Trophoblast cell (in vitro differentiated cells and primary cell): Measurements from ENCODE around the gene GNB3.

Experiments
- DNase-seq, 2 donors: peaks; one replicate each; pipeline ENCODE4 v3.0.0-alpha.2; 2016
- H2AFZ ChIP-seq: 2 replicates; pipeline ENCODE4 v1.6.1; 2013; ENCODE audit warnings: low read length, moderate library complexity, mild to moderate bottlenecking; ENCODE audit not compliant: insufficient read depth, poor library complexity
- H2AK5ac ChIP-seq: 2 replicates; pipeline ENCODE4 v1.6.1; 2013; ENCODE audit warnings: mild to moderate bottlenecking, low read length
- H2BK120ac ChIP-seq: 2 replicates; pipeline ENCODE4 v1.6.1; 2013; ENCODE audit warnings: low read length, mild to moderate bottlenecking, moderate library complexity; ENCODE audit not compliant: insufficient read depth, poor library complexity
- H2BK12ac ChIP-seq: 2 replicates; pipeline ENCODE4 v1.6.1; 2013; ENCODE audit warnings: mild to moderate bottlenecking, low read length, moderate library complexity
- H2BK5ac ChIP-seq: 2 replicates; pipeline ENCODE4 v1.6.1; 2013; ENCODE audit warnings: low read length, low read depth, moderate library complexity, mild to moderate bottlenecking; ENCODE audit not compliant: poor library complexity
- H3K14ac ChIP-seq: 2 replicates; pipeline ENCODE4 v1.6.1; 2013; ENCODE audit warnings: mild to moderate bottlenecking, low read length
- H3K18ac ChIP-seq: 2 replicates; pipeline ENCODE4 v1.6.1; 2013; ENCODE audit warnings: mild to moderate bottlenecking, low read length
- H3K23ac ChIP-seq: 2 replicates; pipeline ENCODE4 v1.6.1; 2013; ENCODE audit warnings: low read length
- H3K27ac ChIP-seq: 2 replicates; pipeline ENCODE4 v1.5.1; 2013; ENCODE audit warnings: low read depth, mild to moderate bottlenecking, inconsistent platforms, low read length, moderate library complexity
- H3K27me3 ChIP-seq: 2 replicates; pipeline ENCODE4 v1.6.1; 2013; ENCODE audit warnings: inconsistent platforms, mild to moderate bottlenecking, low read length, moderate library complexity; ENCODE audit not compliant: insufficient read depth
- H3K36me3 ChIP-seq, 2 experiments: 1 replicate in 1 of 2; 2 replicates in 1 of 2; pipeline ENCODE4 v1.6.1; 2013; ENCODE audit warnings: low read length in 2 of 2, mild to moderate bottlenecking in 2 of 2, moderate library complexity in 1 of 2; ENCODE audit not compliant: insufficient read depth in 2 of 2, control insufficient read depth in 1 of 2
- H3K4ac ChIP-seq: 2 replicates; pipeline ENCODE4 v1.6.1; 2013; ENCODE audit warnings: low read depth, mild to moderate bottlenecking, low read length, moderate library complexity
- H3K4me1 ChIP-seq, 2 experiments: 1 replicate in 1 of 2; 2 replicates in 1 of 2; pipeline ENCODE4 v1.6.1; 2013; ENCODE audit warnings: low read length in 2 of 2, mild to moderate bottlenecking in 2 of 2, moderate library complexity in 1 of 2; ENCODE audit not compliant: insufficient read depth in 2 of 2, control insufficient read depth in 1 of 2
- H3K4me2 ChIP-seq: 2 replicates; pipeline ENCODE4 v1.6.1; 2013; ENCODE audit warnings: inconsistent platforms, mild to moderate bottlenecking, low read length, moderate library complexity
- H3K4me3 ChIP-seq: 2 replicates; pipeline ENCODE4 v1.5.1; 2013; ENCODE audit warnings: mild to moderate bottlenecking, low read depth, low read length, inconsistent platforms
- H3K79me1 ChIP-seq: one replicate; pipeline ENCODE4 v1.6.1; 2013; ENCODE audit warnings: low read length
- H3K79me2 ChIP-seq: 2 replicates; pipeline ENCODE4 v1.6.1; 2013; ENCODE audit warnings: low read length, mild to moderate bottlenecking; ENCODE audit not compliant: control insufficient read depth, insufficient read depth, poor library complexity
- H3K9ac ChIP-seq: 2 replicates; pipeline ENCODE4 v1.6.1; 2013; ENCODE audit warnings: mild to moderate bottlenecking, low read length
- H3K9me3 ChIP-seq: 2 replicates; pipeline ENCODE4 v1.6.1; 2013; ENCODE audit warnings: low read depth, mild to moderate bottlenecking, control low read depth, inconsistent platforms, low read length; ENCODE audit not compliant: insufficient read depth
- H4K12ac ChIP-seq: 2 replicates; pipeline ENCODE4 v1.6.1; 2013; ENCODE audit warnings: low read depth, mild to moderate bottlenecking, low read length, moderate library complexity
- H4K8ac ChIP-seq: 2 replicates; pipeline ENCODE4 v1.6.1; 2013; ENCODE audit warnings: low read depth, mild to moderate bottlenecking, low read length, moderate library complexity
- H4K91ac ChIP-seq: one replicate; pipeline ENCODE4 v1.6.1; 2013; ENCODE audit warnings: low read depth, mild to moderate bottlenecking, low read length, moderate library complexity
- WGBS: extraction: QIAGEN DNeasy Blood & Tissue Kit; methylation state at CpG from one replicate; pipeline ENCODE4 v1.1.7; 2013; ENCODE audit warnings: missing lambda C conversion rate; ENCODE audit not compliant: insufficient read length, insufficient coverage; ENCODE audit errors: extremely low coverage; 5-methylcytosine and 5-hydroxymethylcytosine counted together

The GNB3 gene

DNA sequence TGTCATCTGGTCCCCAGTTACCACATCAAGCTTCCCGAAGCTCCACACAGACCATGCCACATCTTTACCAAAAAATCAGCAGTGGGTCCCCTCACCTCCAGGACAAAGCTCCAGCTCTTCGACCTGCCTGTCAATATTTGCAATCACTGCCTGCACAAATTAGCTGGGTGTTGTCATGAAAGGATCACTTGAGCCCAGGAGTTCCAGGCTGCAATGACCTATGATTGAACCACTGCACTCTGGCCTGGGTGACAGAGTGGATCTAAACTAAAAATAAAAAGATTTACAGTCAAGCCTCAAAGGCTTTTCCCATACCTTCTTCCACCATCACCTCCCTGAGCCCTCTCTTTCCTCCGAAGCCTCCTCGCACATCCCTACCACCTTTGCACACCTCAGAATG is 44.1 kb upstream of the GNB3 start:
- Histone ChIP-seq H3K4ac (no peak overlapping the region), H3K23ac (no peak overlapping the region), H3K4me2 (no peak overlapping the region), H2BK5ac (no peak overlapping the region), H3K9ac (no peak overlapping the region), H2BK12ac (no peak overlapping the region), H4K91ac (no peak overlapping the region), H3K14ac (no peak overlapping the region), H3K79me2 (no peaks in the 10 kb centered on the region), H2AFZ (no peak overlapping the region), H4K8ac (no peak overlapping the region), H3K27ac (no peak overlapping the region), H3K36me3 (no peaks in the 10 kb centered on the region), H3K9me3 (no peaks in the 10 kb centered on the region), H3K4me3 (no peak overlapping the region), H2AK5ac (no peak overlapping the region), H4K12ac (no peak overlapping the region), H2BK120ac (no peak overlapping the region), H3K79me1 (no peaks in the 10 kb centered on the region), H3K4me1 (no peaks in the 10 kb centered on the region), H3K27me3 (no peaks in the 10 kb centered on the region), H3K18ac (no peak overlapping the region)
- DNase-seq = no peak
- no CpG with 5 or more reads among the region's 4 CpGs for WGBS

GRCh38 chr12:6799147-6799546 is 41.6 kb upstream of the GNB3 start:
- Histone ChIP-seq H3K9ac (no peak overlapping the region), H2BK12ac (no peak overlapping the region)
- WGBS = no CpG with 5 or more reads among the region's 5 CpGs

DNA sequence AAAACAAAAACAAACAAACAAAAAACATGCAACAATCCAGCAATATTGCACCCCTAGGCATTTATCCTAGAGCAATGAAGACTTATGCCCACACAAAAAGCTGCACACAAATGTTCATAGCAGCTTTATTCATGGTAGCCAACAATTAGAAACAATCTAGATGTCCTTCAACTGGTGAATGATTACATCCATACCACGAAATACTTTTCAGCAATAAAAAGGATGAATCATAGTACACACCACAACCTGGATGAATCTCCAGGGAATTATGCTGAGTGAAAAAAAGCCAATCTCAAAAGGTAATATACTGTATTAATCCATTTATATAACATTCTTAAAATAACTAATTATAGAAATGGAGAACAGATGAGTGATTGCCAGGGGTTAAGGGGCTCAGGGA is 33.6 kb upstream of the GNB3 start:
- no peaks in the 10 kb centered on the region for H3K36me3 ChIP-seq
- H4K8ac ChIP-seq = no peak overlapping the region
- H2BK120ac ChIP-seq = no peak overlapping the region
- H3K27me3 ChIP-seq = no peaks in the 10 kb centered on the region
- no CpG with 5 or more reads among the region's 1 CpG for WGBS
- H2AK5ac ChIP-seq = no peak overlapping the region
- no peaks in the 10 kb centered on the region for H3K9me3 ChIP-seq
- no peak overlapping the region for H4K91ac ChIP-seq
- H3K14ac ChIP-seq = no peak overlapping the region
- H3K4me2 ChIP-seq = no peak overlapping the region
- no peak overlapping the region for H3K9ac ChIP-seq
- no peak overlapping the region for H2BK5ac ChIP-seq
- no peak overlapping the region for H2BK12ac ChIP-seq
- no peaks in the 10 kb centered on the region for H3K79me1 ChIP-seq
- no peak overlapping the region for H3K4me3 ChIP-seq
- H3K4me1 ChIP-seq = no peaks in the 10 kb centered on the region
- no peak overlapping the region for H3K18ac ChIP-seq
- no peak overlapping the region for H3K4ac ChIP-seq
- no peak overlapping the region for H3K27ac ChIP-seq
- no peak overlapping the region for H2AFZ ChIP-seq
- H3K23ac ChIP-seq = no peak overlapping the region
- no peaks in the 10 kb centered on the region for H3K79me2 ChIP-seq
- no peak overlapping the region for H4K12ac ChIP-seq
- no peak for DNase-seq

More at GRCh38 chr12:6799147-6799546, 41.6 kb upstream of the GNB3 start:
- H3K18ac ChIP-seq = no peak overlapping the region
- no peak overlapping the region for H2BK120ac ChIP-seq
- H3K23ac ChIP-seq = no peak overlapping the region
- no peak for DNase-seq
- H3K27ac ChIP-seq = no peak overlapping the region
- H3K79me2 ChIP-seq = no peaks in the 10 kb centered on the region
- no peaks in the 10 kb centered on the region for H3K36me3 ChIP-seq
- no peaks in the 10 kb centered on the region for H3K79me1 ChIP-seq
- H3K14ac ChIP-seq = no peak overlapping the region
- no peaks in the 10 kb centered on the region for H3K4me1 ChIP-seq
- H3K27me3 ChIP-seq = no peaks in the 10 kb centered on the region
- H2AFZ ChIP-seq = no peak overlapping the region
- no peak overlapping the region for H4K91ac ChIP-seq
- no peak overlapping the region for H2BK5ac ChIP-seq
- no peak overlapping the region for H3K4me3 ChIP-seq
- no peak overlapping the region for H3K4me2 ChIP-seq
- H3K9me3 ChIP-seq = no peaks in the 10 kb centered on the region
- no peak overlapping the region for H3K4ac ChIP-seq
- H4K12ac ChIP-seq = no peak overlapping the region
- no peak overlapping the region for H4K8ac ChIP-seq
- H2AK5ac ChIP-seq = no peak overlapping the region

DNA sequence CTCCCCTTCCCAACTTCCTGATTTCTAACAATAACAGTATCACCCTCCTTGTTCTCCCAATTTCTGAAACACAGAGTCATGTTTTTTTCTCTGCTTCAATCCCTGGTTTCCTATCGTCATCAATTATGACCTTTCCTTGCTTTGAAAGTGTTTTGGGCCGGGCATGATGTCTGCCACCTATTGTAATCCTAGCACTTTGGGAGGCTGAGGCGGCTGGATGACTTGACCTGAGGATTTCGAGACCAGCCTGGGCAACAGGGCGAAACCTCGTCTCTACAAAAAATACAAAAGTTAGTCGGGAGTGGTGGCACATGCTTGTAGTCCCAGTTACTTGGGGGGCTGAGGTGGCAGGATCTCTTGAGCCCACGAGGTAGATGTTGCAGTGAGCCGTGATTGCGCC is 31.7 kb upstream of the GNB3 start:
- Histone ChIP-seq H3K14ac (no peak overlapping the region), H2BK120ac (no peak overlapping the region), H3K27me3 (no peaks in the 10 kb centered on the region), H4K91ac (no peak overlapping the region), H2BK5ac (no peak overlapping the region), H2AFZ (no peak overlapping the region), H4K12ac (no peak overlapping the region), H3K4ac (no peak overlapping the region), H3K36me3 (no peaks in the 10 kb centered on the region), H3K4me3 (no peak overlapping the region), H2AK5ac (no peak overlapping the region), H3K79me1 (no peaks in the 10 kb centered on the region), H3K23ac (no peak overlapping the region), H3K79me2 (no peaks in the 10 kb centered on the region), H3K4me2 (no peak overlapping the region), H4K8ac (no peak overlapping the region), H2BK12ac (no peak overlapping the region), H3K4me1 (no peaks in the 10 kb centered on the region), H3K27ac (no peak overlapping the region), H3K18ac (no peak overlapping the region), H3K9ac (no peak overlapping the region), H3K9me3 (no peaks in the 10 kb centered on the region)
- DNase-seq = no peak
- no CpG with 5 or more reads among the region's 10 CpGs for WGBS
